CD4-positive, CD25-positive, alpha-beta regulatory T cell (primary cell): ENCODE data around the gene SOWAHA. TPM values are rescaled to one million over a fixed set of nuclear protein-coding genes. Genes with fewer than 3 reads are reported as not detected.
A peak's percentile ranks its signal among the peaks of the same experiment; 100 is the strongest.
"Not testable (repeated sequence)": the region's sequence is repeated elsewhere in the genome, so short reads cannot be mapped to it uniquely, and the experiment has no call there.

Source experiments
- ATAC-seq, 2 donors: fragments of 150-1000 bp; cut with Tn5 transposase; one replicate each; pipeline ENCODE4 v1.10.0; 2021; ENCODE audit warnings: low read depth in 2 of 2, moderate number of reproducible peaks in 2 of 2, moderate library complexity in 1 of 2
- DNase-seq, 3 donors: peaks; one replicate each; pipeline versions ENCODE4 v3.0.0 to v3.0.0-alpha.2; 2012 to 2022; ENCODE audit warnings: mixed read lengths in 1 of 3
- H3K27ac ChIP-seq: one replicate; pipeline ENCODE4 v1.7.0; 2013; ENCODE audit warnings: mild to moderate bottlenecking, low read length; ENCODE audit not compliant: insufficient read depth, poor library complexity, severe bottlenecking
- H3K27me3 ChIP-seq: one replicate; pipeline ENCODE4 v1.7.0; 2013; ENCODE audit warnings: low read length; ENCODE audit not compliant: control insufficient read depth, insufficient read depth
- H3K36me3 ChIP-seq: one replicate; pipeline ENCODE4 v1.7.0; 2013; ENCODE audit warnings: mild to moderate bottlenecking, low read length, moderate library complexity; ENCODE audit not compliant: control insufficient read depth, insufficient read depth
- H3K4me1 ChIP-seq: 2 replicates; pipeline ENCODE4 v1.7.0; 2013; ENCODE audit warnings: mild to moderate bottlenecking, low read length; ENCODE audit not compliant: insufficient read depth, control insufficient read depth, poor library complexity, severe bottlenecking
- H3K4me3 ChIP-seq: one replicate; pipeline ENCODE4 v1.7.0; 2013; ENCODE audit warnings: low read depth, mild to moderate bottlenecking, low read length, moderate library complexity
- H3K9me3 ChIP-seq, 2 experiments: 1 replicate in 1 of 2; 2 replicates in 1 of 2; pipeline ENCODE4 v1.7.0; 2013; ENCODE audit warnings: low read length in 2 of 2, mild to moderate bottlenecking in 1 of 2, moderate library complexity in 1 of 2; ENCODE audit not compliant: control insufficient read depth in 2 of 2
- H3K27ac Mint-ChIP-seq, 3 donors: one replicate each; pipeline ENCODE4 v1.8.0; 2020 to 2022; ENCODE audit warnings: mild to moderate bottlenecking in 3 of 3, mixed read lengths in 3 of 3, moderate library complexity in 2 of 3
- H3K27me3 Mint-ChIP-seq: one replicate; pipeline ENCODE4 v1.8.0; 2022; ENCODE audit warnings: mild to moderate bottlenecking, mixed read lengths
- H3K36me3 Mint-ChIP-seq: one replicate; pipeline ENCODE4 v1.8.0; 2020; ENCODE audit warnings: mixed read lengths
- H3K4me1 Mint-ChIP-seq, 4 donors: one replicate each; pipeline ENCODE4 v1.8.0; 2020 to 2022; ENCODE audit warnings: mixed read lengths in 4 of 4, mild to moderate bottlenecking in 1 of 4
- H3K4me3 Mint-ChIP-seq, 4 donors: one replicate each; pipeline ENCODE4 v1.8.0; 2020 to 2022; ENCODE audit warnings: mild to moderate bottlenecking in 4 of 4, mixed read lengths in 4 of 4, moderate library complexity in 3 of 4
- H3K9me3 Mint-ChIP-seq, 7 donors: one replicate each; pipeline ENCODE4 v1.8.0; 2020 to 2022; ENCODE audit warnings: mixed read lengths in 7 of 7, mild to moderate bottlenecking in 3 of 7, moderate library complexity in 2 of 7
- polyA plus RNA-seq, 4 donors: library from polyadenylated mRNA; unstranded; fragments of 300-500 nt; fragmentation: Illumina TruSeq; gene quantifications; one replicate each; pipeline ENCODE4 v1.2.3, GENCODE V29; 2021
- total RNA-seq: library from RNA; stranded (reverse); gene quantifications from one replicate; pipeline ENCODE4 v1.2.3, GENCODE V29; 2022

The SOWAHA gene
- total and polyA plus RNA-seq, 5 donors from 2014 or later, result not detected

- H3K27me3 Mint-ChIP-seq, result peaks cover 21% of the 10 kb centered on the region
Observed at GRCh38 chr5:132853790-132854189, 40.7 kb downstream of the SOWAHA start.

DNA sequence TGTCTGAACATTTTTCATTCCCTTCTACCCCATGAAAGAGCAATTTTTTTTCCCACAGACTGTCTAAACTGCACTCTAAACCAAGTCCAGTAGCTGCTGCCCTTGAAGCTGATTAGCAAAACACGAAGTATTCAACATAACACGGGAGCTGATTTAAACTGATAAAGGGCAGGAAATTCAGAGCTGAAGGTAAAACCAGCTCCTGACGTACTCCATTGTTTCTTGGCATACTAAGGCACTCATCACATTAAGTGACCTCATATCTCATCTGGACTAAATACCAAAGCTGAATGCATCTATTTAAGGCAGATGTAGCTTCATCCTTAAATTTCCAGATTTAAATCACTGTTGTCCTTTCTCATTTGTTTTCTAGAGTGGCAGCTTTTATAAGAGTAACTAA lies 41.2 kb downstream of the SOWAHA start:
- Histone ChIP-seq H3K9me3 (no peaks in the 10 kb centered on the region), H3K27me3 (peaks cover 2% of the 10 kb centered on the region), H3K27ac (no peak overlapping the region), H3K4me3 (no peak overlapping the region), H3K36me3 (no peaks in the 10 kb centered on the region), H3K4me1 (no peaks in the 10 kb centered on the region)
- ATAC-seq (no peak), DNase-seq (no peak)
- Mint-ChIP-seq H3K4me3 (no peak overlapping the region), H3K9me3 (peaks cover 0 to 1% (median 0%) of the 10 kb centered on the region in 7 donors), H3K36me3 (no peaks in the 10 kb centered on the region), H3K27ac (no peak overlapping the region), H3K27me3 (peaks cover 21% of the 10 kb centered on the region), H3K4me1 (no peaks in the 10 kb centered on the region)

More at GRCh38 chr5:132853790-132854189, 40.7 kb downstream of the SOWAHA start:
- no peaks in the 10 kb centered on the region for H3K4me1 Mint-ChIP-seq
- ATAC-seq (no peak), DNase-seq (no peak)
- H3K4me3 Mint-ChIP-seq, result no peak overlapping the region
- no peaks in the 10 kb centered on the region for H3K36me3 ChIP-seq
- H3K27ac ChIP-seq, result no peak overlapping the region
- no peak overlapping the region for H3K27ac Mint-ChIP-seq
- H3K4me1 ChIP-seq, result no peaks in the 10 kb centered on the region
- H3K9me3 ChIP-seq, result no peaks in the 10 kb centered on the region
- H3K27me3 ChIP-seq, result peaks cover 2% of the 10 kb centered on the region
- no peaks in the 10 kb centered on the region for H3K36me3 Mint-ChIP-seq
- H3K4me3 ChIP-seq, result no peak overlapping the region
- peaks cover 0 to 1% (median 0%) of the 10 kb centered on the region in 7 donors for H3K9me3 Mint-ChIP-seq

DNA sequence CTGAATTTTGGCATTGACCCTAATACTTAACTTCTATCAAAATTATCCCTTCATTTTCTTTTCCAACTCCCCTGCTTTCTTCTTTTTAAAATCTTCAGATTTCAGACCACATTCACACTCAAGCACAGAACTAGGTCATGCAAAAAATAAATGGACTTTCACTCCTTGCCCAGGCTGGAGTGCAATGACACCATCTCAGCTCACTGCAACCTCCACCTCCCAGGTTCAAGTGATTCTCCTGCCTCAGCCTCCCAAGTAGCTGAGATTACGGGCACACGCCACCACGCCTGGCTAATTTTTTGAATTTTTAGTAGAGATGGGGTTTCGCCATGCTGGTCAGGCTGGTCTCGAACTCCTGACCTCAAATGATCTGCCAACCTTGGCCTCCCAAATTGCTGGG lies 41.9 kb downstream of the SOWAHA start:
- peaks cover 21% of the 10 kb centered on the region for H3K27me3 Mint-ChIP-seq
- DNase-seq, H3K4me3 Mint-ChIP-seq, H3K4me1 ChIP-seq, H3K9me3 Mint-ChIP-seq, ATAC-seq, H3K27ac ChIP-seq, H3K4me3 ChIP-seq, H3K36me3 ChIP-seq, H3K4me1 Mint-ChIP-seq, H3K27ac Mint-ChIP-seq, H3K27me3 ChIP-seq, H3K9me3 ChIP-seq, H3K36me3 Mint-ChIP-seq: not testable (repeated sequence)

- Mint-ChIP-seq H3K9me3 (peaks cover 0 to 1% (median 0%) of the 10 kb centered on the region in 7 donors), H3K27me3 (peaks cover 23% of the 10 kb centered on the region), H3K36me3 (no peaks in the 10 kb centered on the region), H3K27ac (no peak overlapping the region), H3K4me3 (no peak overlapping the region), H3K4me1 (no peaks in the 10 kb centered on the region)
- no peak overlapping the region for H3K4me3 ChIP-seq
- H3K27ac ChIP-seq, result no peak overlapping the region
- ATAC-seq, result no peak
- no peaks in the 10 kb centered on the region for H3K4me1 ChIP-seq
- H3K9me3 ChIP-seq, result no peaks in the 10 kb centered on the region
- H3K36me3 ChIP-seq, result no peaks in the 10 kb centered on the region
- DNase-seq, result no peak
- peaks cover 4% of the 10 kb centered on the region for H3K27me3 ChIP-seq
Observed at GRCh38 chr5:132856011-132856410, 42.9 kb downstream of the SOWAHA start.

- no peaks in the 10 kb centered on the region for H3K9me3 Mint-ChIP-seq
- Histone ChIP-seq H3K9me3 (no peaks in the 10 kb centered on the region), H3K36me3 (no peaks in the 10 kb centered on the region), H3K27ac (no peak overlapping the region), H3K4me1 (no peaks in the 10 kb centered on the region), H3K27me3 (peaks cover 7% of the 10 kb centered on the region), H3K4me3 (no peak overlapping the region)
- no peak overlapping the region for H3K4me3 Mint-ChIP-seq
- ATAC-seq, result no peak
- no peaks in the 10 kb centered on the region for H3K36me3 Mint-ChIP-seq
- peak overlapping the region in 1 of 3 donors; percentile 48 for H3K27ac Mint-ChIP-seq
- peaks cover 0 to 4% (median 0%) of the 10 kb centered on the region in 4 donors for H3K4me1 Mint-ChIP-seq
- H3K27me3 Mint-ChIP-seq, result peaks cover 25% of the 10 kb centered on the region
- DNase-seq, result no peak
Observed at GRCh38 chr5:132859889-132860437, 46.9 kb downstream of the SOWAHA start.

DNA sequence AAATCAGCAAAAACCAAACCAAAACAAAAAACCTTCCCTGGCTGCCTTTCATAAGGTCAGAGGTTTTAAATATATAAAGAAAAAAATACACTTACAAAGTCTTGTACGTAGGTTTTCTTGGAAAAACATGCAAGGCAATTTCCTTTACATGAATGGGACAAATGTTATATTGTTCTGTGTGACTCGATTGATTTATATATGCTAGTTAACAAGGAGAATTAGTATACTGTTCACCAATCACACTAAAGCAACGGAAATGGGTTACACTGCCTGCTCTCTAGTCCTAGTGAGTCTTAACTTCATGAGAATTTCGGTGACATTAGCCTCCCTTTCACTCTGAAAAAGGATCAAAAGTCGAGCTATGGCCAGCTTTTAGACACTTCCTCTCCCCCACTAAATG lies 47.6 kb downstream of the SOWAHA start:
- no peaks in the 10 kb centered on the region for H3K9me3 Mint-ChIP-seq
- peaks cover 0 to 9% (median 5%) of the 10 kb centered on the region in 4 donors for H3K4me1 Mint-ChIP-seq
- no peaks in the 10 kb centered on the region for H3K36me3 ChIP-seq
- no peak overlapping the region for H3K4me3 Mint-ChIP-seq
- peaks cover 3% of the 10 kb centered on the region for H3K4me1 ChIP-seq
- no peak for DNase-seq
- ATAC-seq, result no peak
- H3K4me3 ChIP-seq, result no peak overlapping the region
- no peaks in the 10 kb centered on the region for H3K36me3 Mint-ChIP-seq
- no peaks in the 10 kb centered on the region for H3K9me3 ChIP-seq
- peaks cover 25% of the 10 kb centered on the region for H3K27me3 Mint-ChIP-seq
- no peak overlapping the region for H3K27ac ChIP-seq
- H3K27me3 ChIP-seq, result peaks cover 7% of the 10 kb centered on the region
- no peak overlapping the region for H3K27ac Mint-ChIP-seq

GRCh38 chr5:132865668-132866341 lies 52.7 kb downstream of the SOWAHA start:
- DNase-seq, result no peak
- Histone ChIP-seq H3K27ac (peak overlapping the region; percentile 96), H3K9me3 (no peaks in the 10 kb centered on the region), H3K4me1 (peaks cover 14% of the 10 kb centered on the region), H3K27me3 (peaks cover 5% of the 10 kb centered on the region), H3K4me3 (peak overlapping the region; percentile 64), H3K36me3 (peaks cover 13% of the 10 kb centered on the region)
- Mint-ChIP-seq H3K4me3 (peak overlapping the region; percentile 95 to 100 (median 99)), H3K4me1 (peaks cover 12 to 40% (median 19%) of the 10 kb centered on the region in 4 donors), H3K36me3 (peaks cover 23% of the 10 kb centered on the region), H3K27ac (peak overlapping the region; percentile 99 to 100 (median 100)), H3K27me3 (peaks cover 12% of the 10 kb centered on the region), H3K9me3 (peaks cover 0 to 1% (median 0%) of the 10 kb centered on the region in 7 donors)
- ATAC-seq, result peak; percentile 8 to 14
